NCI-H748 treated with DMSO at 0.1 percent for 48 hours (cell line): Measurements from ENCODE around the gene RENBP.
"Not testable (repeated sequence)": the region's sequence is repeated elsewhere in the genome, so short reads cannot be mapped to it uniquely, and the experiment has no call there.

Experiments
- DNase-seq: peaks from one replicate; lab custom pipeline; 2025; lab: John Stamatoyannopoulos, UW

Gene RENBP

DNA sequence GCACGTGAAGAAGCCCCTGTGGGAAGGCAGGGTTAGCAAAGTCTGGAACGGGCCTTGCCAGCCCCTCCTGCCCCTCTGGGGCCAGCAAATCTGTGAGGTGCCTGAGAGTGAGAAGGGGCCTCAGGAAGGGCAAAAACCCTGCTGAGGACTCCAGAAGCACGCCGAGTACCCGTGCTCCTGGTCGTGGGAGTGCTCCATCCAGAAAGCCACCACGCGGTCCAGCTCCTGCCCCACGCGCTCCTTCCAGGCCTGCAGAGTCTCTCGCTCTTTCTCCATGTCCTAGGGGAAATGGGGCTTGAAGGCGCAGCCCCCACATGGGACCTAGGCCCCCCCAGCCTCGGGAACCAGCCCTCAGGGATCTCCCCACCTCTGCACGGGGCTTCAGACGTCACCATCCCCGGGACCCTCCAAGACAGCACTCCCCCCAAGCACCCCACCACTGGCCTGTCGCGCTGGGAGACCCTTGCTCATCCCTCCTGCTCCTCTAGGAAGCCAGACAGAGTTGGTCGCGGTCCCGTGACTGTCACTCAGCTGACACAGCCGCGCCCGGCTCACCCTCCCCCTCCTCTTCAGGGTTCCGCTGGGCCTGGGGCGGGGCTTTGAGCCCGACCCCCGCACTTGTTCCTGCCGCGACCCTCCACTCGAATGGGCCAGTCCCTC is at the start of gene RENBP:
Gene RENBP (minus strand): TSS at position 504 of the 660 bp plus-strand sequence. CDS start 33 bp downstream, at position 471.
- DNase-seq: no peak

GRCh38 chrX:153993978-153994377 is 49.5 kb upstream of the RENBP start:
- no peak for DNase-seq

GRCh38 chrX:153993079-153993478 is 48.6 kb upstream of the RENBP start:
- DNase-seq: no peak

- DNase-seq: no peak
These were observed 47.7 kb upstream of the RENBP start for GRCh38 chrX:153992180-153992579.

DNA sequence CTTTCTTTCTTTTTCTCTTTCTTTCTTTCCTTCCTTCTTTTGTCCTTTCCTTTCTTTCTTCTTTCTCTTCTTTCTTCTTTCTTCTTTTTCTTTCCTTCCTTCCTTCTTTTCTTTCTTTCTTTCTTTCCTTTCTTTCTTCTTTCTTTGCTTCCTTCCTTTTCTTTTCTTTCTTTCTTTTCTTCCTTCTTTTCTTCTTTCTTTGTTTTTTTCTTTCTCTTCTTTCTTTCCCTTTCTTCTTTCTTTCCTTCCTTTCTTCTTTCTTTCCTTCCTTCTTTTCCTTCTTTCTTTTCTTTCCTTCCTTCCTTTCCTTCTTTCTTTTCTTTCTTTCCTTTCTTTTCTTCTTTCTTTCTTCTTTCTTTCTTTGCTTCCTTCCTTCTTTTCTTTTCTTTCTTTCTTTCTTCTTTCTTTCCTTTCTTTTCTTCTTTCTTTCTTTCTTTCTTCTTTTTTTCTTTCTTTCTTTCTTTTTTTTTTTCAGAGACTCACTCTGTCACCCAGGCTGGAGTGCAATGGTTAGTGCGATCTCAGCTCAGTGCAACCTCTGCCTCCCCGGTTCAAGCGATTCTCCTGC is 46.7 kb upstream of the RENBP start:
- no peak for DNase-seq

DNA sequence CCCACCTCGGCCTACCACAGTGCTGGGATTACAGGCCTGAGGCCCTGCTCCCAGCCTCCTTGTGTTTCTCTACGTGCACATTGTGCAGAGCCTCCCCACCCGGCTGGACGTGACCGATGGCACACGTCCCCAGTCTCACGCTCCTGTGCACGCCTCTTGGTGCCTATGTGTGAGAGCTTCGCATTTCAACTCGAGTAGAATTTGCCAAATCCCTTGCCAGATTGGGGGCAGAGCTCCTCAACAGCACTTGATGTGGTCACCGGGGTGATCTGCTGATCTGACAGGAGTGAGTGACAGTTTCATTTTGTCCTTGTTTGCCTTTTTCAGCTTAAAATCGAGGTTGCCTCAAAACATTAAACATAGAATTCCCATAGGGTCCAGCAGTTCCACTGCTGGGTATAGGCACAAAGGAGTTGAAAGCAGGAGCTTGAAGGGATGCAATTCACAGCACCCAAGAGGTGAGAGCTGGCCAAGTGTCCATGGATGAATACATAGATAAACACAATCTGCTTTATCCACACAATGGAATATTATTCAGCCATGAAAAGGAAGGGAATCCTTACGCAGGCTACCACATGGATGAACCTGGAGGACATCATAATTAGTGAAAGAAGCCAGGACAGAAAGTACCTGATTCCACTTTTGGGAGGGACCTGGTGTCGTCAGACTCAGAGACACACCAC is 45.7 kb upstream of the RENBP start:
- no peak for DNase-seq

DNA sequence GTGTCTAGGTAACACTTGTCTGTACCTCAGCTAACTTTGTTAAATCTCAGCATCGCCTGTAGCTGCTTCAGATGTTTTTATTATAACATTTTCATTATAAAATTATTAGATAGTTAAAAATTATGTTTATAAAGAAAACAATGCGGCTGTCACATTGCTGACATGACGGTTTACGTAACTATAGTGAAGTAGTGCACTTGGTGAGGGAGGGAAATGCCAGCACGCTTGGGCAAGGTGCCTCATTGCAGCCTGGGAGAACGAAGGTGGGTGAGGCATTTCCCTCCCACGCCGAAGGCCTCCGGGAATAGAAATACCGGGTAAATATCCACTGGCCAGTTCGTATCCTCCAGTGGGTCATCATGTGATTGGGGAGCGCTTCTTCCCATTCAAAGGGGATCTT is 44.0 kb upstream of the RENBP start:
- no peak for DNase-seq

DNA sequence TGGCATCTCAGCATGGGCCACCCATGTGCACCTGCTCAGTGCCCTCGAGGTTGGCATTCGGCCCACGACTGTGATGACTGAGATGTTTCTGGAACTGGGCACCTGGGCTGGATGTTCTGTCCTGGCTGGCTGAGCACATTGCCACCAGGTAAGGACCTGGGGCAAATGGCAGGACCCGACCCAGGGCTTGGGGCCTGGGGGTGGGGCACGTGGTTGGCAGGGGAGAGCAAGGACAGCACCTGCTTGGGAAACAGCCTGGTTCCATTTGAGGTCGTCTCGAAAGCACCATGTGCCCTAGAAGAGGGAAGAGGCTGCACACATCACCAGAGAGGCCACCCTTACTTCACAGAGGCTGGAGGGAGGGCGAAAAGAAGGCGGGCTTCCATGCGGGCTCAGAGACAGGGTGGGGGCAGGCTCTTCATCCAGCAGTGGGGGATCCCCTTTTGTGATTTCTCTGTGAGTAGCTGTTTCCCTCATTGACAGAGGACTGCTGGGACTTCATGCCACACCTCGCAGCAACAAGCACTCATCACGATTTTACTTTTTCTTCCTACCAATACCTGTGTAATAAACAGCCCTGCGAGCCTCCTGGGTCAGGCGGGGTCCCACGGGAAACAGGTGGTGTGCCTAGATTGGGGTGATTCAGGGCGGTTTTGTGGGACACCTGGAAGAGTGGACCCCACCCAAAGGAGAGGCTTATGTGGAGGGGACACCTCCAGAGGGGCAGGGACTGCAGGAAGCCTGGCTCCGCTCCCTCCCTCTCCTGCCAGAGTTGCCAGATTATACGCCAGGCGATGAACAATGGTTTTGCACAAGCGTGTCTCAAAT is 40.1 kb upstream of the RENBP start:
- DNase-seq: no peak

GRCh38 chrX:153983321-153983801 is 38.9 kb upstream of the RENBP start:
- no peak for DNase-seq

GRCh38 chrX:153981771-153982533 is 37.5 kb upstream of the RENBP start:
- no peak for DNase-seq

DNA sequence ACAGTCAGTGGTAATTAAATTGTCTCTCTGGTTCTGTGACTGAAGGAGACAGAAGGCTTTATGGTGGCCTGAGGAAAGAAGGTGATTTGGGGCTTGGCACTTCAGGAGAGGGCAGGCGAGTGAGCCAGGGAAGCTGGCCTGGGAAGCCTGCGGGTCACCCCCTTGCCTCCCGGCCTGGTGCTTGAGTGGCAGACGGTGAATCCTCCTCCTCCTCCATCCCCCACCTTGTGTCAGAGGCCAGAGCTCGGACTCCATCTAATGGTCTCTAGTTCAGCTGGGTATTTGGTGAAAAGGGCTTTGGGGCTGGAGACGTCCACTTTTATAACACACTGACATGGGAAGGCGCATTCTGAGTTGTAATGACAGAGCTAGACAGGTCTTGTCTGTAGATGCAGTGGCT is 36.8 kb upstream of the RENBP start:
- no peak for DNase-seq

GRCh38 chrX:153980394-153980793 is 36.0 kb upstream of the RENBP start:
- not testable (repeated sequence) for DNase-seq

GRCh38 chrX:153974726-153975286 is 30.4 kb upstream of the RENBP start:
- no peak for DNase-seq

- no peak for DNase-seq
These were observed 29.7 kb upstream of the RENBP start for GRCh38 chrX:153974003-153974725.

DNA sequence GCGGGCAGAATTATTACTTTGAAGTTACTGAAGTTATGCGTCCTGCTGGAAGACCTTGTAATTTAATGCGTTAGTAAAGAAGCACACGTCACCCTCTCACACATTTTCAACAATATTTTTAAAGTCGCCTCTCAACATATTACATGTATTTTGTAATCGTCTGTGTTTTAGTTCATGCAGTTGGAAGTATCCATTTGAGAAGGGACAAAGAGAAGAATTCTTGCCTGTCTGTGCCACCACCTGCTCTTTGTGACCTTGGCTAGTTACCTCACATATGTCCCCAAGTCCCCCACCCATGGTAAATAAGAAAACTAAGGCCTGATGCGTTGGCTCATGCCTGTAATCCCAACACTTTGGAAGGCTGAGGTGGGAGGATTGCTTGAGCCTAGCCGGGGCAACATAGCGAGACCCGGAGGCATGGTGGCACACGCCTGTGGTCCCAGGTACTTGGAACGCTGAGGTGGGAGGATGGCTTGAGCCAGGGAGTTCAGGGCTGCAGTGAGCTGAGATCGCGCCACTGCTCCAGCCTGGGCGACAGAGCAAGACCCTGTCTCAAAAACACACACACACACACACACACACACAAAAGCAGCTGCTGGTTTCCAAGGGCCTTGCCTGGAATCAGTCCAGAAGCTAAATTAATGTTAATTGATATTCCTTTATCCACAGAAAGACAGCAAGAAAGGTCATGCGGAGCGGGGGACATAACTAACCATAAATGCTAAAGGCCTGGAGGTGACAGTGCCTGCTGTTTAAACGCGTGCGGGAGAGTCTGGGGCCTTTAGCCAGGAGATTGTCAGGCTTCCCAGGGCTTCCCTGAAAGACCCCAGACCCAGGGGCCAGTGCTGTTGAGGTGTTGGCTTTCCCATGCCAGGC is 28.9 kb upstream of the RENBP start:
- peak; percentile 33 for DNase-seq

GRCh38 chrX:153972368-153973126 is 28.1 kb upstream of the RENBP start, which contains the start of gene TMEM187:
Gene TMEM187, plus strand, starts transcription at chrX:153972754. Its CDS starts 9,309 bp downstream, at chrX:153982063.
- DNase-seq: peak; percentile 74

DNA sequence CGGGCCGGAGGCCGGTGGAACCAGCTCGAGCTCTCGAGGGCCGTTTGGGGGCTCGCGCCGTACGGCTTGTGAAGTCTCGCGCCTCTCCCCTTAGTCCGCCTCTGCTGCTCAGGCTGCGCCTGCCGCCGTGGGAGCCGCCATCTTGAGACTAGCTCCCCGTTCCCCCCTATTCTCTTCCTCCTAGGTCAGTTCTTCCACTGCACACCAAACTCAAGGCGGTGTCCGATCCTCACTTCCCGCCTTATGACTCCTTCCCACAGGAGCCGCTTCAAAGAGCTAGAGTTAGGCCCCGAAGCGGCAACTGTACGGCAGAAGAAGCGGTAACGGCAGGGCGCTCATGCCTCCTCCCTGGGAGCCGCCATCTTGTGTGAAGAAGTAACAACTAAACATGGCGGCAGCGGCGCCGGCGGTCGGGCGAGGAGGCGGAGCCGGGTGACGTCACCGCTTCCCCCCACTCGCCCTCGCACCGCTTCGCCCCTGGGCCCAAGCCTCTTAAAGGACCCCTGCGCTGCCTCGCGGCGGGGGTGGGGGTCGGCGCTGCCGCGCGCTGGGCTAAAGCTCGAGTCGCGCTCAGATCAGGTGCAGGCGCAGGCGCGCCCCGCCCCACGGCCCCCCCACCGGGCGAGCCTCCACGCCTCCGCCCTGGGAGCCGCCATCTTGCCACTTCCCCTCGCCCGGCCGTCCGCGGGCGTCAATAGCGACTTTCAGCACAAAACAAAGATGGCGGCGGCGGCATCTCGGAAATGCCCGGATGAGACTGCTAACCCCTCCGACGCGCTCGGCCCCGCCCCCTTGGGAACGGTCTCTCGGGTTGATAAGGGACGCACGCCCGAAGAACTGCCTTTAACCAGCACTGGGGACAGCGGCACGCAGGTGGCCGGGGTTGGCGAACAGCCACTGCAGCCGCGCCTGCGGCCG is 27.3 kb upstream of the RENBP start, which contains the start of gene HCFC1:
Gene HCFC1 (minus strand): TSS at position 369 of the 918 bp plus-strand sequence. CDS start 978 bp downstream, outside the sequence.
- peak; percentile 77 for DNase-seq

GRCh38 chrX:153971124-153971449 is 26.6 kb upstream of the RENBP start:
- peak; percentile 23 for DNase-seq
